ENCODE measurements around the gene TEX2.

The TEX2 gene

GRCh38 chr17:64157669-64158180, 105.3 kb downstream of the TEX2 start:
- DNase-seq, result no peak

- no peak for DNase-seq
These were observed 106.4 kb downstream of the TEX2 start for GRCh38 chr17:64156670-64157069.

DNA sequence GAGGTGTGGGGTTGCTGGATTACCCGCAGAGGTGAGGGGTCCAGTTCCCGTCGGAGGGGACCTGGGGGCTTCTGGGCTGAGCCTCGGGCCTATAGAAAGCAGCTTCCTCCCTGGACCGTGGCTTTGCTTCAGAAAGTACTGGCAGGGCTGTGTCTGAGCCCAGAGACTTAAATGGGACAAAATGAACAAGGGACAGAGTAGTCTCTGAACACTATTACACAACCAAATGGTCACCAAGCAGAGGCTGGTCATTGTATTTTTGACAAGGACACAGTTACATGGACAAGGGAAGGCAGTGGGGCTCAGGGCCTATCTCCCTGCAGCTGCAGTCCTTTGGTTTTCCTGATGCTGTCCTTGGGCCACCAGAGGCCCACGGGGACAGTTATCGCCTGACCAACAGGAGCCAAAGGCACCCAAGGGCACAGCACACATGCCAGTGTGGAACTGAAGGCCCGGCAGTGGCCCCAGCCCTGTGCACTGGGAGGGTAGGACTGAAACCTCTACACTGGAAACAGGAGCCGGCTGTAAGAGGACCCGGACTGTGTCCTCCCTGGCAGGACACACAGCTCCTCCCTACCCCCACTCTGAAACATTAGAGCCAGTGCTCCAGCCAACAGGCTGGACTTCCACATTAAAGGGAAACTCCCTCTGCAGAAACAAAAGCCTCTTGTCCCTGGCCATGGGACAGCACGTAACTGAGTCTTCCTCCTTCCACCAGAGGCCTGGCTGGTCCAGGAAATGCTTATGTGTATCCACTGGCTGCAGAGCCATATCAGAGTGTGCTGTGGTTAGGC, 107.1 kb downstream of the TEX2 start:
- no peak for DNase-seq

DNA sequence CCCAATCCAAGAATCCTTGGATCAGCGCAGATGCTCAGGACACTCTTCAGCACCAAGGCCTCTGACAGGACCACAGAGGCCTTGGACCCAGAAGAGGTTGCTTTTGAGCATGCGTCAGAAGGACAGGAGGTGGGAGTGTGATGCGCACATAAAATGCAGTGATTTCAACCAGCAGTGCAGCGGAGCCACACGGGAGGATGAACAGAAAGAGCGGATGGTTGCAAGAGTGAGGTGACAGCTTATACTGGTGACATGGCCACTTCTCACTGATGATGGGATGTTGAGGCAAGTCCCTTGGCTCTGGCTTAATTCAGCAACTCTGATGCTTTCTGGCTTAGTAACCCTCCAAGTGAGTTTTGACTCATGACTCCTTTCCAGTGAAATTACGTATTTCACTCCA, 107.9 kb downstream of the TEX2 start:
- no peak for DNase-seq

DNA sequence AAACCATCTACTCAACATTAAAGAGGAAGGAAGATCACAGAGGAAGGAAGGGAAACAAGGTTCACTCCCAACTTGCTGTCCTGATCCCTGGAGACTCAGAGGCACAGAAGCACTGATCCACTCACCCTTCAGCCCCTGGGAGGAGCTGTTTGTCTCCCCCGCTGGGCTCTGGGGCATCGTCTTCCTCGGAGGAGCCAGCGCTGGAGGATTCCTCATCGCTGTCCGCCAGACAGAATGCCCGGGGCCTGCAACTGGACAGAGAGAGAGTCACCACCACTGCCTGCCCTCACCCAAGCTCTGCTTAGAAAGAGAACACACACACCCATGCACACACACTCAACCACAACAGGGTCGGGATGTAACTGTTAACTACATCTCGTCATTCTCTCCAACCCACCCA, 108.3 kb downstream of the TEX2 start:
- no peak for DNase-seq

DNA sequence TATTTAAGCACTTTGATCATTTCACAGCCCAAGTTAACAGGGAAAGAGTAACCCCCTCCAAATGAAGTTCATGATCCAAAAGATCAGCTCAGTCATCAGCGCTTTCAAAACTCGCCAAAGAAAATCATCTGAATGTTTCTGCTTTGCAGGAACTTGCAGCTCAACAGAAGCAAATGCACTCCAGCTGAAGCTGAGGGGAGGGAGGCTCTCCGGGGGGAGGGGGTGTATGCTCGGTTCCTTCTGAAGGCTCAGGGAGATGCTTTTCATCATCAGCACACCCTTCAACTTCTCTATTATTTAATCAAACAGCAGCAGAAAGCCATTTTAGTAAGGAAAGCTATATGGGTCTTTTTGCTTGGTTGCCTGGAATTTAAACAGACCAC, 108.8 kb downstream of the TEX2 start:
- no peak for DNase-seq

DNA sequence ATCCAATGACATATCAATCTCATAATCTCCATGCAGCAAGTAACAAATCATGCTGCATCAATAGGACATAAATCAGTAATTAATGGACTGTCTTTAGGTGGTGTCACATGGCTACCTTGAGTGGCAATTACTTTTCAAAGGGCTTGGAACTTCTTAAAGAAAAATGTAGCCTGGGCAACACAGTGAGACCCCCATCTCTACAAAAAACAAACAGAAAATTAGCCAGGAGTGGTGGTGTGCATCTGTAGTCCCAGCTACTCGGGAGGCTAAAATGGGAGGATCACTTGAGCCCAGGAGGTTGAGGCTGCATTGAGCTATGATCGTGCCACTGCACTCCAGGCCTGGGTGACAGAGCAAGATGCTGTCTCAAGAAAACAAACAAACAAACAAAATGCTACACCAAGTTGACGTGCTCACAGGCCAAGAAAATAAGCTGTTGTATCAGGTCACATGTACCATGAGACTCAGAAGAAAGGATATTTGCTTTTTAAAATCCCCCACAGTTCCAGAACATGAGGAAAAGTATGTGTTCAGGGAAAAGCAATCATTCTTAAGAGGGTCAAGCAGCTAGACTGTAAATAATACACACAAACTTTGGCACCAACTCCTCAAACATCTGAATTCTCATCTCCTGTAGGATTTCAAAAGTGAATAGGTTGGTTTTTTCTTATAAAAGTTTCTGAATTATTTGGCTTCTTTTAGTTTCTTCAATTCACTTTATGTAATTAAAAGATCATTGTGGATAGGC, 109.3 kb downstream of the TEX2 start:
- no peak for DNase-seq

DNA sequence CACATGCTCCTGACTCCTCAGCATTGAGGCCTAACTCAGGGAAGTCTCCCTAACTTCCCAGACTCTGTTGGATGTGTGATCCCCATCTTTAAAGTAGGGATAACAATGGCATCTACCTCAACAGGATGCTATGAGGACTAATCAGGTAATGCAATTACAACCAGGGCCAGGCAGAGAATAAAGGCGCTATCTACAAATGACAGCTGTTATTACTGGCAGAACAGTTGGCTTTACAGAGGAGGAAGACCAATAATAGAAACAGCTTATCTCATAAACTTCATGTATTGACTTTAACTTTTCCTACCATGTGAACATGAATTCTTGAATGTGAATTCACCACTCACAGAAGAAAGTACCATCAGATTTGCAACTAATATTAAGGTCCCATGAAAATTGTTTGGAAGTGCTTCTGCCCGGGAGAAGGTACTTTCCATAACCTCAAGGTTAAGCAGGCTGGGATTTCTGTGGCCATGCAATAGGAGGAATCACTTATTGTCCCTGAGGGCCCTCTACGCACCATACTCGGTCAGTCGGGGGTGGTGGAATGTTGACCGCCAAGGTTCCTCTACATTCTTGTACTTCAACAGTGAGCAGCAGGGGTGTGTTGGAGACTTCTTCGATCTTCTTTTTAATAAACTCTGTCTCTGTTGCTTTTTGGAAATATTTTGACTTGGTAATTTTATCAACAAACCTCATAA, 110.5 kb downstream of the TEX2 start:
- DNase-seq, result no peak

DNA sequence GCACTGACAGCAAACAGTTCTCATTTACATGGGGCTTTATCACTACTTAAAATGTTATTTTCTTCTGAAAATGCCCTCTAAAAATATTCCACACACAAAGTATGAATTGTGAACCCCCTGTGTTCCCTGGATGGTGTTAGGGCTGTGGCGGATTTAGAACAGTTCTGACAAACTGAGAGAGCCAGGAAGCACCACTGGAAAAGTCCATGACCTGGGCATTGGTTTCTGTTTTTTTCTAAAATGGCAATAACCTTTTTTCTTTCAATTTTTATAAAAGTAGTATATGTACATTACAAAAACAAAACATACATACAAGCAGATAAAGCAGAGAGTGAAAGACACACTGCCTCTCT, 112.1 kb downstream of the TEX2 start:
- DNase-seq, result no peak

- no peak for DNase-seq
These were observed 112.6 kb downstream of the TEX2 start for GRCh38 chr17:64150237-64151015.

DNA sequence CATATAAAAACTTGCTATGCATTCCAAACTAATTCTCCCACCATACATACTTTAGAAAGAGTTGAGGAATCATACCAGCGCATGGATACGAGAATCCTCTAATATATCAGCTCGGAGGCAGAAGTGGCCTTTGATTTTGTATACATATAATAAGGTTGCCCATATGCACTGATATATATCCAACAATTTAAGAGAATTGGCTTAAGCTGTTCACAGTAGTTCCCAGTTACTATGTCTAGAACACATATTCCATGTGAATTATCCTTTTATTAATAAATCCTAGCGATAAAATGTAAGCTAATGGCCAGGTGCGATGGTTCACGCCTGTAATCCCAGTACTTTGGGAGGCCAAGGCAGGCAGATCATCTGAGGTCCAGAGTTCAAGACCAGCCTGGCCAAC, 113.9 kb downstream of the TEX2 start:
- DNase-seq, result no peak

- DNase-seq, result no peak
These were observed 114.4 kb downstream of the TEX2 start for GRCh38 chr17:64148699-64149098.

DNA sequence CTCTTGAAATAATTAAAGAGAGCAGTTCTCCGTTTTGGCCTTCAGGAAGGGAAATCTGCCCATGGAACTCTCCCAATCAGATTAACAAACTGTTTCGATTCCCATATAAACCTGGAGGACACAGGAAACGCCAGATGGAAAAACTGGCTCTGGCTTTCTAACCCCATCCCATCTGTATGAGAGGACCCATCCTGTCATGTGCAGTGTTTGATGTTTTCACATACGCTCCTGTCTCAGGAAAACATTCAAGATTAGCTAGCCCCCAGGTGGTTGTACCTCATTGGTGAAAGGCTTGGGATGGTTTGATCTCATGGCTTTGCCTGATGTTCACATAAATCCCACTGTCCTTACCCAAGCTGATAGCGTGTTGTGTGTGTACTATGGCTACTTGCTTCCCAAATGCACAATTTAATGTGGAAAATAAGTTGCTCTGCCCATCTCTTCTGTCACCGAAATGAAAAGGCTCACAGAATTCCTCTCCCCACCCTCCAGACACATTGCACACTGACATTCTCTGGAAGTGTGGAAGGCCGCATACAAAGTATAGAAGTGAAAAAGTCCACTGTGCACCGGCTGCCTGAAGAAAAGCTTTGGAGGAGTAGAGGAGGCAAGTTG, 114.9 kb downstream of the TEX2 start:
- no peak for DNase-seq

DNA sequence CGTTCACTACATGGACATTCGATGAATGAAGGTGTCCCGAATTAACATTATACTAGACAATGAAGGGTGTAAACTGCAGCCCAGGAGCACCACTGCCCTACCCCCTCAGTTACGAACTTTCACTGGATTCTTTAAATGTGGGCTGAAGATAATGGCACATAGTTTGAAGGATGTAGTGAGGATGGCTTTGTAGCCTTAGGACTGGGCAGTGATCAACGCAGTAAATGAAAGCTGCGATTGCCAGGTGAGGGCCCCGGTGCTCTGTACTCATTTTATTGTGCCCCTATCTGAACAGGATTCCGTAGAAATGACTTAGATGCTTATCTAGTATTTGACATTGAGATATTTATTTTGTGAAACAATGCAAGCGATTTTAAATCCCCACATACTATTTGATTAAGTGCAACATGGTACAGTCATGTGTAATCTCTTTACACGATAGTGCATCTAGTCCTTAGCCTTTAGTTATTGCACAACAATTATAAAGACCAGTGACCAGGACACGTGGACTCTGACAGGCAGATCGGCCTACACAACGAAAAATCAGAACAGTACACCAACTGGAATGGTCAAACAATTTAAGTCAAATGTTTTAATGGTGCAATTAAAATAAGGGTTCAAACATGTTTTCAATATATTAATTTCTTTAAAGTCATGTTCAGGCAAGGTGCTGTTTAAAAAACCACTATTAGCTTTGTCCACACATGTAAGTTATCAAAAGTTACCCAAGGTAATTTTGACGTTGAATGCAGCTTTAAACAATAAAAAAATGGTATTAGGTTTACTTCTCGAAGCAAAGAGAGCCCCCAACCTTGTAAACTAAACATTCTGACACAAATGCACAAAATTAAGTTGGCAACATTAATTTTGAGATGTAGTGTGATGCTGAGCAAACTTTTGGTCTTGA, 115.7 kb downstream of the TEX2 start:
- no peak for DNase-seq

GRCh38 chr17:64146418-64147109, 116.5 kb downstream of the TEX2 start:
- no peak for DNase-seq

GRCh38 chr17:64145751-64146417, 117.2 kb downstream of the TEX2 start:
- peak; percentile 95 for DNase-seq

GRCh38 chr17:64145375-64145750, 117.7 kb downstream of the TEX2 start:
- DNase-seq, result no peak

DNA sequence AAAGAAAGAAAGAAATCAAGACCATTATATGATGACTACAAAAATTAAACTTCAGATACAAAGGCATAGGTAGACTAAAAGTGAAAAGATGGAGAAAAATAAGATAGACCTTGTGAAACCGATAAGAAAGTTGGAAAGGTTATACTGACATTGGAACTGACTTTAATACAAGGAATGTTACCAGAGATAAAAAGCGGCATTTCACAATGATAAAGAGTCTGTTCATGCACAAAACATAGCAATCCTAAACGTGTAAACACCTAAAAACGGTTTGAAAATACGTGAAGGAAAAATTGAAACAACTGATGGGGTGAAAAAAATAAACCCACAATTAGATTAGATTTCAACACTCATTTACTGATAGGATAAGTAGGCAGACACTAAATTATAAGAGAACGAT, 123.5 kb downstream of the TEX2 start:
- no peak for DNase-seq

DNA sequence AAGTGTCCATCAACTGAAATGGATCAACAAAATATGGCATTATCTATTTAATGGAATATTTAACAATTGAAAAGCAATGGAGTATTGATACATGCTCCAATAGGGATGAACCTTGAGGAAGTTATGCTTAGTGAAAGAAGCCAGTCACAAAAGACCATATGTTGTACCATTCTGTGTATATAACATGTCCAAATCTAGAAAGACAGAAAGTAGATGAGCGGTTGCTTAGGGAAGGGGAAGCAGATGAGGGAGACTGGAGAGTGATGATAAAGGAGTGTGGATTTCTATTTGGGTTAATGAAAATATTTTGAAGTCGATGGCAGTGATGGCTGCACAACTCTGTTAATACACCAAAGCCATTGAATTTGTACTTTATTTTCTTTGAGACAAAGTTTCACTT, 124.6 kb downstream of the TEX2 start:
- DNase-seq, result no peak

GRCh38 chr17:64135000-64135399, 128.1 kb downstream of the TEX2 start:
- DNase-seq, result no peak

All from KG1 (cell line).